ENCODE measurements around the gene NACC1.

Gene NACC1

GRCh38 chr19:13117176-13117771 is 790 bp upstream of the NACC1 start:
- WGBS, result 44% methylated on average over 20 of the region's 20 CpGs
- H3K27ac ChIP-seq (ENCODE audit: low read depth, low read length), result no peak overlapping the region
- peaks cover 43% of the 10 kb centered on the region for H3K36me3 ChIP-seq (ENCODE audit: insufficient read depth, low read length)
- peak overlapping the region; percentile 96 for H3K9ac ChIP-seq (ENCODE audit: low read depth, low read length)
- no peaks in the 10 kb centered on the region for H3K27me3 ChIP-seq (ENCODE audit: insufficient read depth, low read length)
- H3K4me1 ChIP-seq (ENCODE audit: insufficient read depth, low read length), result peaks cover 32% of the 10 kb centered on the region
- no peaks in the 10 kb centered on the region for H3K9me3 ChIP-seq (ENCODE audit: insufficient read depth, low read depth, low read length)
- peak overlapping the region; percentile 88 for H3K4me3 ChIP-seq (ENCODE audit: low read length)

GRCh38 chr19:13118424-13119193 is 545 bp downstream of the NACC1 start:
- under 1% methylated on average over 57 of the region's 57 CpGs for WGBS
- peak overlapping the region; percentile 88 for H3K4me3 ChIP-seq (ENCODE audit: low read length)
- H3K27me3 ChIP-seq (ENCODE audit: insufficient read depth, low read length), result no peaks in the 10 kb centered on the region
- H3K9me3 ChIP-seq (ENCODE audit: insufficient read depth, low read depth, low read length), result no peaks in the 10 kb centered on the region
- peak overlapping the region; percentile 99 for H3K9ac ChIP-seq (ENCODE audit: low read depth, low read length)
- H3K4me1 ChIP-seq (ENCODE audit: insufficient read depth, low read length), result peaks cover 32% of the 10 kb centered on the region
- H3K36me3 ChIP-seq (ENCODE audit: insufficient read depth, low read length), result peaks cover 30% of the 10 kb centered on the region
- peak overlapping the region; percentile 99 for H3K27ac ChIP-seq (ENCODE audit: low read depth, low read length)

DNA sequence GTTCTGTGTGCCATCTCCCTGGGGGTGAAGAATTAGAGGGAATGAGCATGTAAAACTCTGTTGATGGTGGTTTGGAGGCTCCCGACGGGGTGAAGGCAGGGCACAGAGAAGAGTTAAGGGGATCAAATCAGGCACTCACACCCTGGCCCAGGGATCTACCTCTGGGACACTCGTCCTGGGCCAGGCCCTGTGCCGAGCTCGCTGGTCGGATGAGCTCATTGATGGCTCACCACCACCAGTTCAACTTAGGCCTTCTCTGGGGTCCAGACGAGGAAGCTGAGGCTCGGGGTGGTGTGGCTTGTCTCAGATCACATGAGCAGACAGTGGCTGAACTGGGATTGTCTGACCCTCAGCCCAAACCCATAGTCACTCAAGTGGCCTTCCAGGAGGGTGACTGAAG is 1.6 kb downstream of the NACC1 start:
- H3K27me3 ChIP-seq (ENCODE audit: insufficient read depth, low read length), result no peaks in the 10 kb centered on the region
- peak overlapping the region; percentile 56; the same call in 1 of the 2 replicates for H3K9ac ChIP-seq (ENCODE audit: low read depth, low read length)
- peak overlapping the region; percentile 69; the same call in 1 of the 2 replicates for H3K27ac ChIP-seq (ENCODE audit: low read depth, low read length)
- no peaks in the 10 kb centered on the region for H3K9me3 ChIP-seq (ENCODE audit: insufficient read depth, low read depth, low read length)
- H3K4me1 ChIP-seq (ENCODE audit: insufficient read depth, low read length), result peaks cover 32% of the 10 kb centered on the region
- peak overlapping the region; percentile 88 for H3K4me3 ChIP-seq (ENCODE audit: low read length)
- 86% methylated on average over 8 of the region's 8 CpGs for WGBS
- peaks cover 26% of the 10 kb centered on the region for H3K36me3 ChIP-seq (ENCODE audit: insufficient read depth, low read length)

DNA sequence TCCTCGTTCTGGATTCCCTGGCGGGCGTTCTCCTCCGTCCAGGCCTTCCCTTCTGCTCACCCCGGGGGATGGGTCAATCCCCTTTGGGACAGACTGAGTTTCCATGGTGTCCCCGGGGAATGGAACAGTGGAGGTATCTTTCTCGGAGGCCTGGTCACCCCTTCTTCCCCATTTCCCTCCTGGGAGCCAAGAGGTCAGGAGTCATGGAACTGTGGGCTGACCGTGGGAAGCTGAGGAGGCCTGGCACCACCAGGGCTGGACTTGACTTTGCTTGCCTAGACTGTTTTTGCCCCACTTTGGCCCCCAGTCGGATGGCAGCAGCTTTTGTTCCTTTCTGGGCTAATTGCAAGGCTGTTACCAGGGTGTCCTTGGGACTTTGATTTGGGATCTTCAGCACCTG is 2.0 kb downstream of the NACC1 start:
- Histone ChIP-seq H3K36me3 (ENCODE audit: insufficient read depth, low read length) (peaks cover 24% of the 10 kb centered on the region), H3K4me1 (ENCODE audit: insufficient read depth, low read length) (peaks cover 32% of the 10 kb centered on the region), H3K9me3 (ENCODE audit: insufficient read depth, low read depth, low read length) (no peaks in the 10 kb centered on the region), H3K27me3 (ENCODE audit: insufficient read depth, low read length) (no peaks in the 10 kb centered on the region), H3K9ac (ENCODE audit: low read depth, low read length) (no peak overlapping the region), H3K4me3 (ENCODE audit: low read length) (0 out of 2 replicates have a peak overlapping the region, but pooled peaks have one; percentile 88), H3K27ac (ENCODE audit: low read depth, low read length) (peak overlapping the region; percentile 66; the same call in 1 of the 2 replicates)
- 83% methylated on average over 9 of the region's 9 CpGs for WGBS

DNA sequence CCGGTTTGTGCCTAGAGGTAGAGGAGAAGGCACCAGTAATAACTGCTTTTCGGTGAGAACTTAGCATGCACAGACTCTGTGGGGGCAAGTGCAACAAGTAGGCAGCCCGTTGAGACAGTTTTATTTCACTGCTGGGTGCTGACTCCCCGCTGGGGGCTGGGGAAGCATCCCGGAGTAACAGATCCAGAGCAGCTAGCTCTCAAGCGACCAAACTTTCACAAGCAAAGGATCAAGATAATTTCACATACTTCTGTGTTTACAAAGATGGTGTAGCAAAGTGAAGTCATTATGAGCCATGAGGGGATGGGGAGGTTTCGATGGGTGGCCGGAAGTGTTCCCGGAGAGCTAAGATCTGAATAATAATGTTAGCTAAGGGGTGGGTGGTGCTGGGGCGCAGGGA is 2.8 kb downstream of the NACC1 start:
- 22% methylated on average over 10 of the region's 10 CpGs for WGBS
- H3K27me3 ChIP-seq (ENCODE audit: insufficient read depth, low read length), result no peaks in the 10 kb centered on the region
- H3K27ac ChIP-seq (ENCODE audit: low read depth, low read length), result peak overlapping the region; percentile 66; the same call in 1 of the 2 replicates
- H3K4me3 ChIP-seq (ENCODE audit: low read length), result peak overlapping the region; percentile 88
- no peaks in the 10 kb centered on the region for H3K9me3 ChIP-seq (ENCODE audit: insufficient read depth, low read depth, low read length)
- H3K9ac ChIP-seq (ENCODE audit: low read depth, low read length), result peak overlapping the region; percentile 21; the same call in 1 of the 2 replicates
- peaks cover 24% of the 10 kb centered on the region for H3K36me3 ChIP-seq (ENCODE audit: insufficient read depth, low read length)
- peaks cover 27% of the 10 kb centered on the region for H3K4me1 ChIP-seq (ENCODE audit: insufficient read depth, low read length)

DNA sequence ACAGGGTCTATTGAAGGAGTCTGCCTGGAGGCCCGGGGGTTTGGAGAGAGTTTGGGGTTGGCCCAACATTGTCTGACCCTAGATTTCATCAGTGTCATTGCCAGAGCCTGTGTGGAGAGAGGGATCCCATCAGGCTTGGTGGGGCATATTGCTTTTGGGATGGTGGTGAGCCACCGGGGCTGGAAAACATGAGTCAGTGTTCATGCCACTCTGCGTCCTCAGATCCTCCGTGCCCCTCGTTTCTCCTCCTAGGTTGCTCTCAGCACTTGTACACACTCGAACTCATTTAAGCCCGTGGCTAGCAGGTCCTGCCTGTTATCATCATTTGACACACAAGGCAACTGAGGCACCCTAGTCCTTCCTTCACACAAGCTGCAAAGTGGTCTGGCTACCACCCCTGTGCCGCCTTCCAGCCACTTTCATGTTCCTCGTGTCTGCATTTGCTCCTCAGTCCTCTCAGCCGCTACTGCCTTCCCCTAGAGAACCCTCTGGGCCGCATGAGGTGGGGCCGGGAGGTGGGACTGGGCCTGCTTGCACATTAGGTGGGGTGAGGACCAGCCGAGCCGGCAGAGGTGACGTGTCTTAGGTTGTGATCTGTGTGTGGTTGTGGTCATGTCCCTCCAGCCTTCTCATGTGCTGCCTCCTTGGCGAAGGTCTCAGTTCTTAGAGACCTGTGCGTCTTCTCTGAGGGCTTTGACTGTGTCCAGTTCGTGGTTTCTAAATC is 3.6 kb downstream of the NACC1 start:
- H3K27me3 ChIP-seq (ENCODE audit: insufficient read depth, low read length), result no peaks in the 10 kb centered on the region
- H3K4me3 ChIP-seq (ENCODE audit: low read length), result no peak overlapping the region
- no peak overlapping the region for H3K9ac ChIP-seq (ENCODE audit: low read depth, low read length)
- H3K36me3 ChIP-seq (ENCODE audit: insufficient read depth, low read length), result peaks cover 30% of the 10 kb centered on the region
- 0 out of 2 replicates have a peak overlapping the region, but pooled peaks have one; percentile 14 for H3K27ac ChIP-seq (ENCODE audit: low read depth, low read length)
- H3K4me1 ChIP-seq (ENCODE audit: insufficient read depth, low read length), result peaks cover 27% of the 10 kb centered on the region
- no peaks in the 10 kb centered on the region for H3K9me3 ChIP-seq (ENCODE audit: insufficient read depth, low read depth, low read length)
- 91% methylated on average over 18 of the region's 18 CpGs for WGBS

DNA sequence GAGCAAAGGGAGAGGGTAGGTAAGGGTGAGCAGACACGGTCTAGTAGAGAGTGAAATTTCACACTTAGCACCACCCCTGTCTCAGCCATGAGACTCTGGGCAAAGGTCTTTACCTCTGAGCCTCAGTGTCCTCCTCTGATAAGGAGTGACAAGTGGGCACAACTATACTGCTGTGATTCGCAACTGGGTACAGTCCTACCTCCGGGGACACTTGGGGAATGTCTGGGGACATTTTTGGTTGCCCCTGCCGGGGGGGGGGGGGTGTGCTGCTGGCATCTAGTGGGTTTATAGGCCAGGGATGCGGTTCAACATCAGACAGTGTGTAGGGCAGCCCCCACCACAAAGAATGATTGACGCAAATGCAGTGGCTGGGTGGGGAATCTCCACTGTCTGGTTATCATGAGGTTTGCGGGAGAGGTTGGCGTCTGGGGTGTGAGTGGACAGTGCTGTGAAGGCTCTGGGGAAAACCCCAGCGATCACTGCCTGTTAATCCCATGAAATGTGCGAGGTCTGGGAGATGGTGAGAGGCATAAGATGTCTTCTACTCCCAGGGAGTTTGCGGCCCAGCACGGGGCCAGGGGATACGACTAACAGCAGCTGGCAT is 4.3 kb downstream of the NACC1 start:
- H3K27ac ChIP-seq (ENCODE audit: low read depth, low read length), result no peak overlapping the region
- H3K36me3 ChIP-seq (ENCODE audit: insufficient read depth, low read length), result peaks cover 31% of the 10 kb centered on the region
- peaks cover 27% of the 10 kb centered on the region for H3K4me1 ChIP-seq (ENCODE audit: insufficient read depth, low read length)
- no peak overlapping the region for H3K9ac ChIP-seq (ENCODE audit: low read depth, low read length)
- no peak overlapping the region for H3K4me3 ChIP-seq (ENCODE audit: low read length)
- 94% methylated on average over 13 of the region's 13 CpGs for WGBS
- H3K27me3 ChIP-seq (ENCODE audit: insufficient read depth, low read length), result no peaks in the 10 kb centered on the region
- no peaks in the 10 kb centered on the region for H3K9me3 ChIP-seq (ENCODE audit: insufficient read depth, low read depth, low read length)

DNA sequence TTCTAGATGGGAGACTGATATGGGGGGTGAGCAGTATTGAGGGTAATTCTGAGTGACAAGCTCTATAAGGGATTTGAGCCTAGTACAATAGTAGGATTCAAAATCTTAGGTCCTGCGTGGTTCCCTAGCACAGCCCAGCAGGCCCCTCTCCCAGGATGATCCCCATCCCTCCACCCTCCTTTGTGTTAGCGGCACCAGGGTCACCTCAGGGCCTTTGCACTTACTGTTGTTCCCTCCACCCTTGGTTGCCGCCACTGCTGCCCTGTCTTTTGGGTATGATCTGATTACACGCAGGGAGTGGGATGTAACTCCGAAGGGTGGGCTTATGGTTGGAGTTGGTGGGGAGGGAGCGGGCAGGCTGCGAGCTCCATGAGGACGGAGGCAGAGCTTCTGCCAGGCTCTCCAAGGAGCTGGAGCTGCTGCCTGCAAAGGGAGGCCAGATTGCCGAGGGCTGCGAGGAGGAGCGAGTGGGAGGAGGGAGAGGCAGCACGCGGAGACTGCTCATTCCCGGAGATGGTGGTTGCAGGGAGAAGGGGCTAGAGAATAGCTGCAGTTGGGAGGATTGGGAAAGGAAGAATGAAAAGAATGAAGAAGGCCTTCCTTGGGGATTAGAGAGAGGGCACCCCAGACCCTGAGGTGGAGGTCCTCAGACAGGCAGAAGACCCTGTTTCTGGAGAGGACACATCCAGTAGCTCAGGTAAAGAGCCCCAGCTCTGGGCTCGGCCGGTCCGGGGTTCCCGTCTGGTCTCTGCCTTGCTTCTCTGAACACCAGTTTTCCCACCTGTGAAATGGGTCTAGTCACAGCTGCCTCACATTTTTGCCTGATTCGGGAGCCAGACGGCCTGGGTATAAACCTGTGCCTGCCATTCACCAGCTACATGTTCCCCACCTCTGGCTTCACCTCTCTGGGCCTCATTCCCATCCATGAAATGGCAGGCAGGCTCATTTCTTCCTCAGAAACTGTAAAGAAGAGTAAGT is 5.2 kb downstream of the NACC1 start:
- H3K4me1 ChIP-seq (ENCODE audit: insufficient read depth, low read length), result peaks cover 27% of the 10 kb centered on the region
- no peak overlapping the region for H3K4me3 ChIP-seq (ENCODE audit: low read length)
- no peak overlapping the region for H3K9ac ChIP-seq (ENCODE audit: low read depth, low read length)
- H3K27ac ChIP-seq (ENCODE audit: low read depth, low read length), result no peak overlapping the region
- peaks cover 31% of the 10 kb centered on the region for H3K36me3 ChIP-seq (ENCODE audit: insufficient read depth, low read length)
- H3K27me3 ChIP-seq (ENCODE audit: insufficient read depth, low read length), result no peaks in the 10 kb centered on the region
- no peaks in the 10 kb centered on the region for H3K9me3 ChIP-seq (ENCODE audit: insufficient read depth, low read depth, low read length)
- WGBS, result 89% methylated on average over 20 of the region's 20 CpGs

GRCh38 chr19:13127051-13127450 is 9.0 kb downstream of the NACC1 start:
- Histone ChIP-seq H3K4me3 (ENCODE audit: low read length) (no peak overlapping the region), H3K27me3 (ENCODE audit: insufficient read depth, low read length) (no peaks in the 10 kb centered on the region), H3K9me3 (ENCODE audit: insufficient read depth, low read depth, low read length) (no peaks in the 10 kb centered on the region), H3K4me1 (ENCODE audit: insufficient read depth, low read length) (no peaks in the 10 kb centered on the region), H3K36me3 (ENCODE audit: insufficient read depth, low read length) (peaks cover 17% of the 10 kb centered on the region), H3K9ac (ENCODE audit: low read depth, low read length) (no peak overlapping the region), H3K27ac (ENCODE audit: low read depth, low read length) (no peak overlapping the region)
- over 99% methylated on average over 7 of the region's 9 CpGs for WGBS
